ENCODE measurements around the gene PAX5. TPM values are rescaled to one million over a fixed set of nuclear protein-coding genes. Genes with fewer than 3 reads are reported as not detected.

The PAX5 gene
- total and polyA plus RNA-seq, 2 donors (not counting 1 experiment from before 2014, with no cell fraction given), result 196 to 275 TPM

- ATAC-seq (ENCODE audit: low read depth) (no peak), DNase-seq (no peak)
- Mint-ChIP-seq H3K27me3 (peaks cover 52% of the 10 kb centered on the region), H3K4me1 (peaks cover 5% of the 10 kb centered on the region), H3K4me3 (no peak overlapping the region), H3K27ac (no peak overlapping the region), H3K9me3 (ENCODE audit: insufficient read depth) (no peaks in the 10 kb centered on the region)
- CTCF ChIA-PET, result no interaction called here
- H2AFZ ChIP-seq (ENCODE audit: insufficient read depth, low read depth, low read length, poor library complexity, severe bottlenecking), result no peak overlapping the region
- no peaks in the 10 kb centered on the region for H3K36me3 ChIP-seq (replicated peaks in 1 of 2; ENCODE audit: control extremely low read depth in 1 of 2, control insufficient read depth in 1 of 2, extremely low read depth in 1 of 2, insufficient read depth in 2 of 2, low read length in 1 of 2)
- peaks cover 0 to 10% (median 0%) of the 10 kb centered on the region in 3 donors for H3K9me3 ChIP-seq (ENCODE audit: control extremely low read depth in 1 of 3, control insufficient read depth in 2 of 3, insufficient read depth in 1 of 3, low read length in 2 of 3)
- peaks cover 0 to 32% (median 10%) of the 10 kb centered on the region in 4 experiments for H3K27me3 ChIP-seq (replicated peaks in 1 of 4; ENCODE audit: control extremely low read depth in 1 of 4, control insufficient read depth in 3 of 4, insufficient read depth in 4 of 4, low read length in 3 of 4)
- no peak overlapping the region for H3K9ac ChIP-seq (ENCODE audit: low read length)
- WGBS (ENCODE audit: insufficient coverage), result 100% methylated on average over 1 of the region's 3 CpGs
- no peak for TF ChIP-seq EZH2 (IDR thresholded peaks at IDR 0.05; ENCODE audit: borderline replicate concordance, insufficient read depth, low read depth, low read length, poor library complexity, severe bottlenecking)
- no peak for TF ChIP-seq CTCF (IDR thresholded peaks at IDR 0.05)
- H3K4me1 ChIP-seq (ENCODE audit: control insufficient read depth in 2 of 2, insufficient read depth in 2 of 2, low read length in 2 of 2), result peaks cover 0 to 5% of the 10 kb centered on the region in 2 donors
- intact Hi-C loops (cut with micrococcal nuclease), result no loop called here
- no peaks in the 10 kb centered on the region for H4K20me1 ChIP-seq (ENCODE audit: control insufficient read depth, insufficient read depth, low read length, poor library complexity, severe bottlenecking)
- POLR2A ChIA-PET, result no interaction called here
- H3K4me2 ChIP-seq (replicated peaks; ENCODE audit: low read depth, low read length, poor library complexity, severe bottlenecking), result no peak overlapping the region
- no peak overlapping the region for H3K27ac ChIP-seq (ENCODE audit: low read length in 2 of 2)
- no peaks in the 10 kb centered on the region for H3K79me2 ChIP-seq (ENCODE audit: control insufficient read depth, insufficient read depth, low read length)
- H3K4me3 ChIP-seq (ENCODE audit: control extremely low read depth in 1 of 5, extremely low read depth in 1 of 5, insufficient read depth in 1 of 5, low read depth in 2 of 5, low read length in 4 of 5), result no peak overlapping the region
Observed at GRCh38 chr9:36815023-36815422, 219.0 kb downstream of the PAX5 start.

GRCh38 chr9:36813154-36813553, 220.9 kb downstream of the PAX5 start:
- ATAC-seq (ENCODE audit: low read depth) (no peak), DNase-seq (no peak)
- no peaks in the 10 kb centered on the region for H3K36me3 ChIP-seq (replicated peaks in 1 of 2; ENCODE audit: control extremely low read depth in 1 of 2, control insufficient read depth in 1 of 2, extremely low read depth in 1 of 2, insufficient read depth in 2 of 2, low read length in 1 of 2)
- H4K20me1 ChIP-seq (ENCODE audit: control insufficient read depth, insufficient read depth, low read length, poor library complexity, severe bottlenecking), result no peaks in the 10 kb centered on the region
- ChIA-PET POLR2A (no interaction called here), CTCF (interaction anchor here (1.2 kb wide), 1 partner anchor 22 kb away, joined by 3 read pairs; no protein-coding TSS in a partner anchor)
- no peak overlapping the region for H3K27ac ChIP-seq (ENCODE audit: low read length in 2 of 2)
- no peak overlapping the region for H3K27ac Mint-ChIP-seq
- H3K27me3 Mint-ChIP-seq, result peaks cover 37% of the 10 kb centered on the region
- peaks cover 0 to 6% (median 0%) of the 10 kb centered on the region in 3 donors for H3K9me3 ChIP-seq (ENCODE audit: control extremely low read depth in 1 of 3, control insufficient read depth in 2 of 3, insufficient read depth in 1 of 3, low read length in 2 of 3)
- peaks cover 2% of the 10 kb centered on the region for H3K4me1 Mint-ChIP-seq
- H2AFZ ChIP-seq (ENCODE audit: insufficient read depth, low read depth, low read length, poor library complexity, severe bottlenecking), result no peak overlapping the region
- no peak overlapping the region for H3K4me3 ChIP-seq (ENCODE audit: control extremely low read depth in 1 of 5, extremely low read depth in 1 of 5, insufficient read depth in 1 of 5, low read depth in 2 of 5, low read length in 4 of 5)
- H3K9me3 Mint-ChIP-seq (ENCODE audit: insufficient read depth), result no peaks in the 10 kb centered on the region
- H3K9ac ChIP-seq (ENCODE audit: low read length), result no peak overlapping the region
- H3K4me3 Mint-ChIP-seq, result no peak overlapping the region
- no peak for TF ChIP-seq CTCF (IDR thresholded peaks at IDR 0.05)
- no peak for TF ChIP-seq EZH2 (IDR thresholded peaks at IDR 0.05; ENCODE audit: borderline replicate concordance, insufficient read depth, low read depth, low read length, poor library complexity, severe bottlenecking)
- H3K4me1 ChIP-seq (ENCODE audit: control insufficient read depth in 2 of 2, insufficient read depth in 2 of 2, low read length in 2 of 2), result peaks cover 1 to 7% of the 10 kb centered on the region in 2 donors
- intact Hi-C loops (cut with micrococcal nuclease), result no loop called here
- no peak overlapping the region for H3K4me2 ChIP-seq (replicated peaks; ENCODE audit: low read depth, low read length, poor library complexity, severe bottlenecking)
- no peaks in the 10 kb centered on the region for H3K79me2 ChIP-seq (ENCODE audit: control insufficient read depth, insufficient read depth, low read length)
- peaks cover 0 to 15% (median 4%) of the 10 kb centered on the region in 4 experiments for H3K27me3 ChIP-seq (replicated peaks in 1 of 4; ENCODE audit: control extremely low read depth in 1 of 4, control insufficient read depth in 3 of 4, insufficient read depth in 4 of 4, low read length in 3 of 4)
- whole genome bisulfite sequencing (ENCODE audit: insufficient coverage), result 98% methylated on average over 6 of the region's 10 CpGs

Data from B cell (primary cell).